WTC11 (cell line): ENCODE measurements around the gene PARP4.
"Not testable (repeated sequence)": the region's sequence is repeated elsewhere in the genome, so short reads cannot be mapped to it uniquely, and the experiment has no call there.

Source experiments
- CBFB ChIP-seq: sonication (generic); formaldehyde crosslinking; IDR thresholded peaks from 2 replicates; pipeline ENCODE4 v1.8.1; 2022; ENCODE audit warnings: mild to moderate bottlenecking, low read depth, missing genetic modification reagents
- CTCF ChIP-seq: fragments of 200-600 bp; IDR thresholded peaks from 2 replicates; pipeline ENCODE4 v1.8.0; 2022; ENCODE audit warnings: antibody characterized with exemption
- MAX ChIP-seq: sonication (generic); formaldehyde crosslinking; IDR thresholded peaks from 2 replicates; pipeline ENCODE4 v1.8.0; 2022; ENCODE audit warnings: mild to moderate bottlenecking, missing genetic modification reagents
- NFATC4 ChIP-seq: fragments of 250-450 bp; sonication (Bioruptor Pico); IDR thresholded peaks from 2 replicates; pipeline ENCODE4 v1.9.0; 2021; ENCODE audit warnings: mild to moderate bottlenecking
- NR3C1 ChIP-seq: sonication (generic); formaldehyde crosslinking; conservative IDR thresholded peaks from 2 replicates; pipeline ENCODE4 v1.8.1; 2023; ENCODE audit warnings: low read depth, mild to moderate bottlenecking, missing genetic modification reagents
- TEAD4 ChIP-seq: sonication (generic); formaldehyde crosslinking; IDR thresholded peaks from 2 replicates; pipeline ENCODE4 v1.8.0; 2022; ENCODE audit warnings: mild to moderate bottlenecking, missing genetic modification reagents
- USF2 ChIP-seq: sonication (generic); formaldehyde crosslinking; IDR thresholded peaks from 2 replicates; pipeline ENCODE4 v1.8.1; 2023; ENCODE audit warnings: mild to moderate bottlenecking, missing genetic modification reagents, moderate library complexity
- ZNF219 ChIP-seq: sonication (generic); formaldehyde crosslinking; IDR thresholded peaks from 2 replicates; pipeline ENCODE4 v1.8.0; 2023; ENCODE audit warnings: missing genetic modification reagents, mild to moderate bottlenecking, borderline replicate concordance
- TF ChIP-seq, protein P1 (sequence below): sonication (generic); formaldehyde crosslinking; IDR thresholded peaks from 2 replicates; pipeline ENCODE4 v1.8.1; 2022; ENCODE audit warnings: low read depth, mild to moderate bottlenecking, moderate library complexity, missing genetic modification reagents, borderline replicate concordance

DNA sequence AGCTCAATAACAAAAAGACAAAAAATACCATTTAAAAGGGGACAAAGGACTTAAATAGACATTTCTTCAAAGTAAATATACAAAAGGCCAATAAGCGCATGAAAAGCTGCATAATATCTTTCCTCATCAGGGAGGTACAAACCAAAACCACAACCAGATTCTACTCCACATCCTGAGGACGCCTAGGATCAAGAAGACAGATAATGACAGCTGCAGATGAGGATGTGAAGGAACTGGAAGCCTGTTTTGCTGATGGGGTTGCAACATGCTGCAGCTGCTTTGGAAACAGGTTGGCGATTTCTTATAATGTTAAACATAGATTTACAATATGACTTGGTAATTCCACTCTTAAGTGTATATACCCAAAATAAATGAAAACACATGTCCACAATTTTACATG is 132.4 kb downstream of the PARP4 start:
- TF ChIP-seq, protein P1, sequence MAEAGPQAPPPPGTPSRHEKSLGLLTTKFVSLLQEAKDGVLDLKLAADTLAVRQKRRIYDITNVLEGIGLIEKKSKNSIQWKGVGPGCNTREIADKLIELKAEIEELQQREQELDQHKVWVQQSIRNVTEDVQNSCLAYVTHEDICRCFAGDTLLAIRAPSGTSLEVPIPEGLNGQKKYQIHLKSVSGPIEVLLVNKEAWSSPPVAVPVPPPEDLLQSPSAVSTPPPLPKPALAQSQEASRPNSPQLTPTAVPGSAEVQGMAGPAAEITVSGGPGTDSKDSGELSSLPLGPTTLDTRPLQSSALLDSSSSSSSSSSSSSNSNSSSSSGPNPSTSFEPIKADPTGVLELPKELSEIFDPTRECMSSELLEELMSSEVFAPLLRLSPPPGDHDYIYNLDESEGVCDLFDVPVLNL (CRISPR knock-in tag) = not testable (repeated sequence)
- not testable (repeated sequence) for TF ChIP-seq CBFB (CRISPR knock-in tag); NR3C1 (CRISPR knock-in tag); TEAD4 (CRISPR knock-in tag); CTCF; MAX (CRISPR knock-in tag); NFATC4; ZNF219 (CRISPR knock-in tag); USF2 (CRISPR knock-in tag)
